Stimulated activated CD8-positive, alpha-beta memory T cell treated with anti-CD3 and anti-CD28 coated beads, Interleukin-2, amount 100 ng/mL, for 48 hours (primary cell): Measurements from ENCODE around the gene MYO10.
"Not testable (repeated sequence)": the region's sequence is repeated elsewhere in the genome, so short reads cannot be mapped to it uniquely, and the experiment has no call there.

Source experiments
- DNase-seq, 2 donors: peaks; one replicate each; pipeline ENCODE4 v3.0.0-alpha.2; 2020; ENCODE audit warnings: low read depth in 2 of 2

The MYO10 gene

GRCh38 chr5:16784843-16785791, 151.0 kb downstream of the MYO10 start:
- peak; percentile 4 to 30 for DNase-seq

DNA sequence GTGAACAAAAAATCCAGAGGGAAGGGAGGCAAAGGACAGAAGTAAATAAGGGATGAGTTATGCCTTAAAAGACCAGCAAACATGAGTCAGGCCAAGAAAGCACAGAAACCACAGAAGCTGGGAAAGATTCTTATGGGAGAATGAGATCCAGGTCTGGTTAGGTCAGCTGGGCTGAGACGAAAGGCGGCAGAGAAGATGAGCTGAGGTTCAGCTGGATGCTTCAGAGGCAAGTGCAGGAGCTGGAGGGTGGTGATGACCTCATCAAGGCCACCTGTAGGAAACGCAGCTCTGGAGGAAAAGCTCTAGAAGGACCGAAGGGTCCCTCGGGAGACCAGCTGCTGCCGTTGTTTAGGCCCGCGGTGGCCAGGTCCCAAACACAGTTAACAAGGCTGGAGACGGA, 152.0 kb downstream of the MYO10 start:
- DNase-seq: no peak

GRCh38 chr5:16781828-16782626, 154.1 kb downstream of the MYO10 start:
- no peak for DNase-seq

DNA sequence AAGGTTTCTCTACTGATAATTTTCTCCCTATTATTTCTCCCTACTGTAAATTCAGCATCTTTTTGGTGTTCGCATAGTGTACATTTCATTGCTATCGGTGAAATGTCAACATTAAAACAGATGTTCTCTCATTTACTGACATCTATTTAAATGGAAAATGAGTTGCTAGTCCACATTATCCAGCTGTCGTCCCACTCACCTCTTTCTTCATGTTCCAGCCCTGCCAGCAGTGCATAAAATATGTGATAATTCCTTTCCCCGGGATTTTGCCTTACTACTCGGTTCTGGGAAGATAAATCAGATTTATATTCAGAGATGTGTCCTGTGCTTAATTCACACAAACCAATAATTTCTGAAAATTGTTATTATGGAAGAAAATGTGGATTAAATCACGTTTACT, 155.8 kb downstream of the MYO10 start:
- no peak for DNase-seq

DNA sequence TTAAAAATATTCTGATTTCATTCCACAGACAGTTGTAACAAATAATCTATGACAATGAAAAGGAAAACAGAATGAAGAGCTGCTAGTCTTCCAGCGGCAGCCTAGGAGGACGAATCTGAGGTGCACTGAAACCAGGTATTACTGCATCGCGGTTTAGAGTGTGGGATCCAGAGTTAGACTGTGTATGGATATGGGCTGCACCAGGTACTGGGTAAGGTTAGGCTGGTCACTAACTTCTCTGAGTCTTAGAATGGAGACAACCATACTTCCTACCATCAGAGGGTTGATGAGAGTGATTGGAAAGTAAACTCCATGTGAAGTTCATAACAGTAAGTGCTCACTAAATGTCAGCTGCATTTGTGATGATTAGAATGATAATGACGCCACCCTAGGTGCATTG, 158.7 kb downstream of the MYO10 start:
- no peak for DNase-seq

GRCh38 chr5:16776611-16777251, 159.4 kb downstream of the MYO10 start:
- DNase-seq: no peak

DNA sequence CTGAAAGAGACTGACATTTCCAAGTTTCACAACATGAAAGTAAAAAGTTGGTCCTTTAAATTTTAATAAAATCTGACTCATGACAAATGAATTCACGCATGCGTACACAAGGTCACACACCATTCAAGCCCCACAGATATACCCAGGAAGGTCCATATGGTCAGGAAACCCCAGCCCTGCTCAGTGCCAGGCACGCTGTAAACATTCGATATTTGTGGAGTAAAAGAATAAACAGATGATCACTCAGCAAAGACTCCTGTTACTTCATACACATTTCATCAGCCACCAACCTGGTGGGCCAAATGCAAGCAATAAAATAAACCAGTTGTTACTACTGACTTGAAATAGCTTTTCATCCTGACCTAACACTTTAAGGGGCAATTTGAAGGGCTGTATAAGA, 161.3 kb downstream of the MYO10 start:
- no peak for DNase-seq

DNA sequence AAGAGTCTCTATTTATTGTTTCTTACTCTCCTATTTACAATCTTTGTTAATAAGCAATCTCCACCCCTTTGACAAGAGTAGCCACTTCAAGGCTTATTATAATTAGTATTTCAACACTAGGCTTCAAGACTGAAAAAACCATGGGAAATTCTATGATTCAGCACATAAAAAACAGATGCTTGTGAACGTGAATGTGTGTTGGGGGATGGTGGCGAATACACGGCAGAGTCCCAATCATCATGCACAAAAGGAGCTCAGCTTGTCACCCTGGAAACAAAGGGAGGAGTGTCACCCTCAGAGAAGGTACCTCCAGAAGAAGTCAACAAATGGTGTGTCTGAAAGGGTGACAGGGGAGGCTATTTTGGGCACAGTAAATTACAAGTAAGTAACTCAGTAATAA, 162.1 kb downstream of the MYO10 start:
- DNase-seq: no peak

DNA sequence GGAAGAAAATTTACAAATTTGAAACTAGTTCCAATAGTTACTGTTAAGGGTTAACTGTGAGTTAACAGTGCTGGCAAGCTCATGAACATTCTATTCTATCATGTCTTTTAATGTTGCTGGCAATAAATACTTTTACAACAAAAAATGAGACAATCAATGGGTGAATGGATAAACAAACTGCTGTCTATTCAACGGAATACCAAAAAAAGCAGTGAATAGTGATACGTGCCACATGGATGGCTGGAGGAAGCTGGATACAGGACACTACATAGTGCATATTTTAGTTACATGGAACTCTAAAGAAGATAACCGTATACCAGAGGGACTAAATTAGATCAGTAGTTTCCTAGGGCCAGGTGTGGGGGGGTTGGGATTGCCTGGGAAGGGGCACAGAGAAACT, 163.5 kb downstream of the MYO10 start:
- DNase-seq: no peak

- DNase-seq: no peak
These were observed 167.9 kb downstream of the MYO10 start for GRCh38 chr5:16768184-16768583.

DNA sequence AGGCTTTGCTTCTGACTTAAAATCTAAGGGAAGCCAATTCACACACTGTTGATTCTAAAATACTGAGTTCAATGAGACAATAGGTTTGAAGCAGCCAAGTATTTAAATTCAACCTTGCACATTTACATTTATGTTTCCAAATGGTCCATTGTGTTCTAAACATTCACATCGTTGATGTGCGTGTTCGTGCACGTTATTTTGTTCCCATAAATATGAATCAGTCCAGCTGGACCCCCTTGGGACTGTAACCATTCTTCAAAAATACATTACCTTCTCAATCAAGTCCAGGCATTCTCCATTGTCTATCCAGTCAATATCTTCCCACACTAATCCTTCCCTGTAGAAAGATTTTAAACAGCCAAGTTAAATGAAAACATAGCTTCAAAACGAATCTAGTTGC, 172.9 kb downstream of the MYO10 start:
- no peak for DNase-seq

DNA sequence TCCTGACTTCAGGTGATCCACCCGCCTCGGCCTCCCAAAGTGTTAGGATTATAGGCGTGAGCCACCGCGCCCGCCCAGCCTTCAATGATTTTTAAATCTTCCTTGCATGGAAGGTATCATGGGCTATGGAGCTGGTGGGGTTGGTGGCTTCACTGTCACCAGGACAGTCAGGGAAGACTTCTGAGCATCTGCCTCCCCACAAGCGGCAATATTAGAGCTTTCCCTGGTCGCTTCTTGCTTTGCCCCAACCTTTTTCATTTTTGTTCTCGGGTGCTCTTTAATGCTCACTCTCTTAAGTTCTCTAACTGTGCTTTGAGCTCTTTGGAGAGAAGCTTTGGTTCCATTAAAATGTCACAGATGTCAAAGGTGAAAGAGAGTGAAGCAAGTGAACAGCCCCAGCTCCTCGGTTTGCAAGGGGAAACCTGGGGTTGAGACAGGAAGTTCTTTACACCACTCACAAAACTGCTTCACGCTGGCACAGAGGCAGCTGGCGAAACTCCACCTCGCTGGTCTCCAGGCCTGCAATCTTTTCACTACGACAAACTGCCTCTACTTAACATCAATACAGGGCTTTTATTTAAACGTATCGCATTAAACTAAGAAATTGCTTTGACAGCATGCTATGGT, 176.8 kb downstream of the MYO10 start:
- no peak for DNase-seq

- DNase-seq: no peak
These were observed 178.0 kb downstream of the MYO10 start for GRCh38 chr5:16757989-16758501.

- not testable (repeated sequence) for DNase-seq
These were observed 178.5 kb downstream of the MYO10 start for GRCh38 chr5:16757577-16757976.

DNA sequence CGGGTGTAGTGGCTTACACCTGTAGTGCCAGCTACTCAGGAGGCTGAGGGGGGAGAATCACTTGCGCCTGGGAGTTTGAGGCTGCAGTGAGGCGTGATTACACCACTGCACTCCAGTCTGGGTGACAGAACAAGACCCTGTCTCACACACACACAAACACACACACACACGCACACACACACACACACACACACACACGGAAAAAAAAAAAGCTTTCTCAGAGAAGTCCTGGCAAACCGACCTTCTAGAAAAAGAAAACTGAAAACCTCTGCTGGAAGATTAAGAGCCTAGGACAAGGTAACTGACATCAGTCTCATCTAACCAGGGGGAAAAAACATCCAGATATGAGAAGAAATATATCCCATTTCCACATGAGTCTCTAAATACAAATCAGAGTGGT, 178.9 kb downstream of the MYO10 start:
- DNase-seq: no peak

GRCh38 chr5:16756692-16757091, 179.4 kb downstream of the MYO10 start:
- DNase-seq: no peak

DNA sequence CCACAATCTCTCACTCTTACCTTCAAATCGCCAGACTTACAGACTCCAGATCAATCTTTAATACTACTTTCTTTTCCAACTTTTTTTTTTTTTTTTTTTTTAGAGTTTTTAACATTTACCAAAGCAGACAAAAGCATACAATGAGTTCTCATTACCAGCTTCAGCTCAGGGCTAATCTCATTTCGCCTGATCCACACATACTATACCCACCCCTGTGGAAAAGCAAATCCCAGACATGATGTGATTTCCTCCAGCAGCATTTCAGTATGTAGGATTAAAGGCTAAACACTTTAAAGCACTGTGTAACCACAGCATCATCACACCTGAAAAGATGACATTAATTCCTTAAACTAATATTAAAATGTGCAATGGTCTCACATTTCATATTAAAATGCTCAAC, 180.4 kb downstream of the MYO10 start:
- DNase-seq: no peak

- DNase-seq: no peak
These were observed 181.5 kb downstream of the MYO10 start for GRCh38 chr5:16754601-16755000.

DNA sequence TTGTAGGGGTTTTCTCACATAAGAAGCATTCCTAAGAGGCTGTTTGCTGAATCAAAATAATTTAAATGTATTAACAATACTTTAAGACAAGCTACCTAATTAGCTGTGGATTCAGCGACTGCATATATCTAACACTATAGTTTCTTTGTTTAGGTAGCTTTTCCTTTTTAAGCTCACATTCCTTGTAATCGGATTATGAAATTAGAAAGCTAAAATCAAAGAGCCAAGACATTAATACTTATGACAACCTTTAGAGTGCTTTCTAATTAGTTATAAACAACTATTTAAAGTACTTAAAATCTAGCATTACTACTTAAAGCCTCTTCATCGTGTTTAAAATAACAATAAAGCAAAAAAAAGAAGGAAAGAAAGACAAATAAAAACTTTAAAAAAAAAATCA, 182.0 kb downstream of the MYO10 start:
- DNase-seq: no peak

GRCh38 chr5:16750445-16750844, 185.6 kb downstream of the MYO10 start:
- no peak for DNase-seq

DNA sequence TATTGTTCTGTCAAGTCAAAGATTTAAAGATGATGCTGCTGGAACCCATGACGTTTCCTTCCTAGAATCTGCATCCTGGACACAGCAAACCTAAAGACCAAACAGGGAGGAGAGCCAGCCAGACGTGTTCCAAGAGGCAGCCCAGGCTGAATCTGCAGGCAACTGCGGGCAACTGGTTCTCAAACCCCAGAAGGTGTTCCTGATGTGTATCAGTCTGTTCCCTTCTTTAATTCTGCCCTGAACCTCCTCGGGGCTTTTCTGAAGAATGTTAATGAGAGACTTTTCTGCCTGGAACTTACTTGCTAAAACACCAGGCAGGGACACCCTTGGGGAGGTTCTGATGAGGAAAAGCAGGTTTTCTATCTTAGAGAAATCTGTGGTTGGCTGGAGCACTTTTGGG, 186.5 kb downstream of the MYO10 start:
- DNase-seq: no peak
